ENCODE data around the gene CACNA2D3.

The CACNA2D3 gene

DNA sequence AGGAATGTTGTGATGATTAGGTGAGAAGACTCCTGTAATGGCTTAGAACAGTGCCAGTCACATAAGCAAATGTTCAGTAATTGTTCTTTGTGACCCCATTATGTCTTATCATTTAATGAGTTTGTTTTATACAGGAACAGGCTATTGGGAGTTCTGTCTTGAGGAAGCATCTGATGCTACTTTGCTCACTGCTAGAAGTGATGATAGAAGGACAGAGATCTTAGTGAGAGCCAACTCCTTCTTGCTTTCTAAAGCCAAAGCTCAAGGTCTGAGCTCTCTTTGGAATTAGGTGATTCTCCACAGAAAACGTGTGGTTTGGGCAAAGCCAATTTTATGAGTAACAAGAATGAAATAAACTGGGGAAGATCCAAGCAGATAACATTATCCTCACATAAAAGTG lies 590.7 kb downstream of the CACNA2D3 start:
- DNase-seq = no peak

DNA sequence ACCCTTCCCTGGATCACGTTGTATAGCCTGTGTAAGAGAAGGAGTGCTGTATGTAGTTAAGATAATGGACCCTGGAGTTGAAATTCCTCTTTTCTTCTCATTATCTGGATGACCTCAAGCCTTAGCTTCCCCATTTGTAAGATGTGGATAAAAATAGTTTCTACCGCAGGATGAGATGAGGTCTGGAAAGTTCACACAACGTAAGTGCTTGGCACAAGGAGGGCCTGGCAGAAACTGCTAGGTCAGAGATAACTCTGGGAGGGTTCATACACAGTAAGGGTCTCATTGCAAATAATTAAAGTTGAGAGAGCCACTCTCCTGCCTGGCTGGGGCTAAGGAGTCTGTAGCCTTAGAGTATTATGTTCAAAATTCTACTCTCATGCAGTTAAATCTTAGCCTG lies 591.1 kb downstream of the CACNA2D3 start:
- DNase-seq = no peak

DNA sequence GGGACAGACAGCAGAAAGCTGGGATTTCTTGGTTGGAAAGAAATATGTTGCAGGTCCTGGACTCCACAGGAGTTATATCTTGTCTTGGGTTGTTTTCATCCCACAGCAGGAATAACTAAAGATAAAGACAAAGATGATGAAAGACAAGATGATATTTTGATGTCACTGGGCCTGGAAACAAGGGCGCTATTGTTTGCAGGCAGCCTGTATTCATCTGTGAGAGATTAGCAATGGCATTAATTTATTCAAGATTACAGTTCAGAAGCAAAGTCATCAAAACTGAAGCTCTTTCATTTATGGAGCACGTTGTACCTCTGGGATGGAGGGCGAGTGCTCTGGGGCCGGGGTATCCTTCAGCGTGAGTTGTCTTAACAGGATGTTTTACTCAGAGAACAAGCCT lies 591.7 kb downstream of the CACNA2D3 start:
- no peak for DNase-seq

DNA sequence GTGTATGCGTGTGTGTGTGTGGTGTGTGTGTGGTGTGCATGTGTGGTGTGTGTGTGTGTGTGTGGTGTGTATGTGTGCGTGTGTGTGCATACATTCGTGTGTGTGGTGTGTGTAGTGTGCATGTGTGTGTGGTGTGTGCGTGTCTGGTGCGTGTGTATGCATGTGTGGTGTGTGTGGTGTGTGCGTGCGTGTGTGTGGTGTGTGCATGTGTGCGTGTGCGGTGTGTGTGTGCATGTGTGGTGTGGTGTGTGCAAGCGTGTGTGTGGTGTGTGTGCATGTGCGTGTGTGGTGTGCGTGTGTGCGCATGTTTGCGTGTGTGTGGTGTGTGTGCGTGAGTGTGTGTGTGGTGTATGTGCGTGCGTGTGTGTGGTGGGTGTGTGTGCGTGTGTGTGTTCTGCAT lies 595.2 kb downstream of the CACNA2D3 start:
- no peak for DNase-seq

DNA sequence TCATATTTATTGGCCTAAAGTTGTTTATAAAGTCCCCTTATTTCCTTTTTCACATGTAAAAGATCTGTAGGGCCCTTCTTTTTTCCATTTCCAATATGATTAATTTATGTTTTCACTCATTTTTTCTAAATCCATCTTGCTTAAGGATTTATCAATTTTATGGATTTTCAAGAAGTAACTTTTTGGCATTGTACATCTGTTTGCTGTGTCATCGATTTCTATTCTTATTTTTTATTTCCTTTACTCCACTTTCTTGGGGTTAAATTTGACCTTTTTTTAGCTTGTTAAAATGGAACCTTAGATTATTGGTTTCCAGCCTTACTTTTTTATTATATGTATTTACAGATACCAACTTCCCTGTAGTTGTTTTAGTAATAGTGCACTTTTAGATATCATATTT lies 597.6 kb downstream of the CACNA2D3 start:
- DNase-seq = no peak

GRCh38 chr3:54720604-54721003 lies 598.3 kb downstream of the CACNA2D3 start:
- DNase-seq = no peak

- no peak for DNase-seq
Measured at GRCh38 chr3:54731732-54732445, 609.5 kb downstream of the CACNA2D3 start.

DNA sequence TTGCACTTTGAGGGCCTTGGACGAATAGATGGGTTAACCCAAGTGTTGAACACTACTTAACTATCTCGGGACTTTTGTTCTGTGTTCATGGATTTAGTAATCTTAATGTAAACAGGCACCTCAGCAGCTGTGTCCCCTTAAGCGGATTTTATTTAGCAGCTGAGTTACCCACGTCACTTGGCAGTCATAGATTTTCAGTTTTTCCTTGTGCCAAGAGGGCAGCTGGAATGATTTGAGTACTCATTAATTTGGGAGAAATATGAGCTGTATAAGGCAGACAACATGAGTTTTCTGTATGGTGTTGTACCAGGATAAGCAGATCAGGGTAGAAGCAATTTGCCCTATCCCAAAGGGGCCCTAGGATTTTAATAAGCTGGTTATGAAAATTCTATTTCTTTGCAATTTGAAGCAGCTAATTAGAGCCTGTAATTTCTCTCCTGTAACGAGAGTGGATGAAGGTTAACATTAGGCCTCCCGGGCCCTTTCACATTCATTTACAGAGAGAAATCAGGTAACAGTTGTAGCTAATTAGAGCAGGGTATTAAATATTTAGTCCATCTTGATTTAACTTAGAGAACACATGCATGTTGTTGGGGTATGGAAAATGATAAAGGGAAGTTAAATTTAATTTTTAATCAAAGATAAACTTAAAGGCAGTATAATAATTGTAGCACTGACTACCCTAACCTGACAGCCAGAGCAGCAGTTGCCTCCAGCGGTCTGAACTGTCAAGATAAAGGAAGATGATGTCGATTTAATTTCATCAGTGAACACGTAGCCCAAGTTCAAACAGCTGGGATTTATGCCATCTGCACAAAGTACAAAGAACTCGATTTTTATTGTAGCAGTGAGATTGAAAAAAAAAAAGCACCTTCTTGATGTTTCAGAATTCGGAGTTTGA lies 611.0 kb downstream of the CACNA2D3 start:
- DNase-seq = no peak

DNA sequence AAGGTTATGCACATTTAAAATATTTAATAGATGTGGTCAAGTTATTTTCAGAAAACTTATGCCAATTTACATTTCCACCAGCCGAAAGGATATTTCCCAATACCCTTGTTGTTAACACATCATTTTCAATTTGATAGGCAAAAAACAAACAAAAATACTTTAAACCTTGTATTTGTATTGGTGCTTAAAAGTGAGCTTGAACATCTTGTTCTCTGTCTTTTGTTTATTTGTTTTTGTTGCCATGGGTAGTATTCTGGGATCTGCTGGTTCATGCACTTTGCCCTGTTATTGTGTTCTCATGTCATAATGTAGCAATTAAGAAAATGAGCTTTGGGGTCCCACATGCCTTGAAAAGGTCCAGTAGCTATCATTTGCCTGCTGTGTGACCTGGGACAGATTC lies 614.1 kb downstream of the CACNA2D3 start:
- DNase-seq = no peak

GRCh38 chr3:54743755-54744154 lies 621.4 kb downstream of the CACNA2D3 start:
- no peak for DNase-seq

DNA sequence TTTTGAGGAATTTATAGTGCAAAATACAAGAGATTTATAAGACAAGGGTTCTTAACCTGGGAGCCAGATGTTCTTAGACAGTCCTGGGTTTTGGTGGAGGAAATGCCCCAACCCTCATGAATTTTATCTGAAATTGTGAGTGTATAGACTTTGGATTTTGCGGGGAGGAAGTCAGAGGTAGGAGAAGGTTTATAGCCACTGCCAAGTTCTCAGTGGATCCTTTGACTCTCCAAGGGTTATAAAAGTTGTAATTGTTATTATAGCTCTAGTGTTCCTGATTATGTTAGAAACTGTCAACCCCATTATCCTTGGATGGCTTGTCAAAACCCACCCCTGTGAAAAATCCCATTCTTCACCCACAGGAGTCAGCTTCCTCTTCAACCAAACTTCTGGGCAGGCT lies 621.9 kb downstream of the CACNA2D3 start:
- no peak for DNase-seq

- DNase-seq = no peak
Measured at GRCh38 chr3:54745843-54746242, 623.5 kb downstream of the CACNA2D3 start.

DNA sequence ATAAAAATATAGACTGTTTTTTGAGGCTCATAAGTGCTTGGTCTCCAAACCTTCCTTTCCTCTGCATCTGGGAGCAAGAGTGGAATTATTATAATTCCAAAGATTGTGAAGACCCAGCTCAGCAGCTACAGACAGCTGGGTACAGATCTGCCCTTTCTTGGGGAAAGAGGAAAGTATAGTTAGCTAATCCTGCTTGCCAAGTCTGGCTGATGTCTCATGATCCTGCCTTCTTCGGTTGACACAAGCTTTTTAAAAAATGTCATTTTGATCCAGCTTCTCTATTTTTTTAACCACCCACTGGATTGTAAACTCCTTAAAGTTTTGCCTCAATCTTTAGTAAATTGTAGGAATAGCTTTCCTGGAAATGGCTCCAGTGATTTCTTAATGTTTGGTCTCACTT lies 624.4 kb downstream of the CACNA2D3 start:
- no peak for DNase-seq

DNA sequence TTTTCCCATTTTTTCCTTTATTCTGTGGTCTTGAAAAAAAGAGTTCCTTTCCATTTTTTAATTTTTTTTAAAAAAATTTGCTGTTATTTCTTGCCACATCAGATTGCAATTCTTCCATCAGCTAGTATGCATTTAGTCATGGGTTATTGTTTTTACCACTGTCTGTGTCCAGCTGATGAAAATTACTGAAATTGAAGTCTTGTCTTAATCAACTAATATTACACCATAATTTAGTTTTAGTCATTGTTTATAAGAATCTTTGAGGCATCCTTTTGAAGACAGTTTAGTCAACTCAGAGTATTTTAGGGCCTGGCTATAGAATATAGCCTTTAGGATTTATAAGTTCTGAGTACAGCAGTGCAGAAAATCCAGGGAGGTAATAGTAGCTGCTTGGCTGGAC lies 633.4 kb downstream of the CACNA2D3 start:
- DNase-seq = no peak

DNA sequence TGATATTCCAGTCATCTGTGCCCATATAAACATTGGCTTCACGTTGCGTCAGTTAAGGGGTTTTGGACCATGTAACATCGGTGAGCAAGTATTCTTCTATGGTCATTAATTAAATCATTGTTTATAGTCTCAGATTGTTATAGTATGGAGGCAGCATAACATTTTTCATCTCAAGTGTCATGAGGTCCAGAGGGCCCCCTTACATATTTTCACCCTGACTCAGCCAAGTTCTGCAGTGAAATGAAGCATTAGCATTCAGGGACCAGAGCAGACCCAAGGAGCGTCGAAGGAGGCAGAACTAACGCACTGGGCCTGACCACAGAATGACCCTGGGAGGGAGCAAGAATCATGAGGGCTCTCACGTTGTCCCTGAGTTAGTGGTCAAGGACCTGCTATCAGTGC lies 634.0 kb downstream of the CACNA2D3 start:
- DNase-seq = no peak

GRCh38 chr3:54758461-54758860 lies 636.1 kb downstream of the CACNA2D3 start:
- DNase-seq = no peak

GRCh38 chr3:54759166-54759565 lies 636.8 kb downstream of the CACNA2D3 start:
- no peak for DNase-seq

DNA sequence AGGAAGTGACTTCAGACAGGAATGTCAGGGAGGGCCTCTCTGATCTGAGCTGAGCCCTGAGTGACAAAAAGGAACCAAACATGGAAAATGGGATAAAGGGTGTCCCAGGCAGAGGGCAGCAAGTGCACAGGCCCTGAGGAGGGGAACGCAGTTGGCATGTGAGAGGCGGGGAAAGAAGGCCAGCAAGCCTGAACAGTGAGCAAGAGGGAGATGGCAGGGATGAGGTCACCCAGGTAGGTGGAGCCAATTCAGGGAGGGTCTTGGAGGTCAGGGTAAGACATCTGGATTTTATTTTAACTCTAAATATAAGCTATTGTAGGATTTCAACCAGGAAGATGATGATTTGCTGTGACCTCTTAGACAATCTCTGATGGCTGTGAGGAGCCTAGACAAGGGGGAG lies 637.8 kb downstream of the CACNA2D3 start:
- no peak for DNase-seq

DNA sequence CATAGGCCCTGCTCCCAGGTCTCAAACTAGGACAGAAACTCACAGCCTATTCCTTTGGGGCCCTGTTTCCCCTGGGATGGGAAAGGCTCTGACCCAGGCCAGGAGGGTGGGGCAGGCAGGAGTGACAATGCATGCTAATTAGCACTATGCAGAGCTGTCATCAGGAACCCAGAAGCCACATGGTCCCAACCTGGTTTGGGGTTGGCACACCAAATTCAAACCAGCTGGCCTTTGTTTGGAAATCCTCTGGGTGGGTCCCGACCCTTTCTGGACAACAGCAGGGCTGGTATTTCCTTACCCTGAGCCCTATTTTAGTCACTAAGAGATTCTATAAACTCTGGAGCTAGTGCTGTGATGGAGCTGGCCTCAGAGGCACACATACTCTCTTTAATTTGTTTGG lies 639.3 kb downstream of the CACNA2D3 start:
- no peak for DNase-seq

GRCh38 chr3:54764911-54765310 lies 642.6 kb downstream of the CACNA2D3 start:
- no peak for DNase-seq

DNA sequence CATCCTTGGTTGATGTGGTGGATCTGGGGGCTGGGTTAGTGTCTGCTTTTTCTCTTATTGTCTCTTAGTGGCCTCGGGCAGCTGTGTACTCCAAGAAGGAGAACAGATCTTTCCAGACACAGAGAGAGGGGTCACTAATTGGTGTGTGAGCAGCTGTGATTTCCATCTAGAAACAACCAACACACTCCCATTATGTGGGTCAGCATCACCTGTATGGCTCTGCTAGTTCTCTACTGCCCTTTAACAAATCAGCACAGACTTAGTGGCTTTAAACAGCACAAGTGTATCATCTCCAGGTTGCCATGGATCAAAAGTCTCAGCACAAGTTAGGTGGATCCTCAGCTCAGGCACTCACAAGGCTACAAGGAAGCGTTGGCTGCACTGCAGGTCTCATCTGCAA lies 648.7 kb downstream of the CACNA2D3 start:
- DNase-seq = no peak

DNA sequence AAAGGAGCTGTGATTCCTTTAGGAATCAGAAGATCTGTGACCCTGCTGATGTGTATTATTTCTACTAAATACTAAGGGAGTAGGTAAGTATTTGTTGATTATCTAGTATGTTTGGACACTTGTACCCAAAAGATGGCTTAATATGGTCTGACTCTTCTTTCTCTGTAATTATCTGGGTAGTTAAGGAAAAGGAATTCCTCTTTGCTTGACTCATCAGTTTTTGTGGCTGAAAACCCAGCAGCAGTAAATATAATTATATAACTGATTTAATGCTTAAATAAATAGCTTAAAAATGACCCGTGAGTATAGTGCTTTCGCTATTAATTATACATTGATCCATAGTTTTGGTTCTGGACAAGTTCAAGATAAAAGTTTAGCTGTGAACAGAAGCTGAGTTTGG lies 649.7 kb downstream of the CACNA2D3 start:
- DNase-seq = no peak

DNA sequence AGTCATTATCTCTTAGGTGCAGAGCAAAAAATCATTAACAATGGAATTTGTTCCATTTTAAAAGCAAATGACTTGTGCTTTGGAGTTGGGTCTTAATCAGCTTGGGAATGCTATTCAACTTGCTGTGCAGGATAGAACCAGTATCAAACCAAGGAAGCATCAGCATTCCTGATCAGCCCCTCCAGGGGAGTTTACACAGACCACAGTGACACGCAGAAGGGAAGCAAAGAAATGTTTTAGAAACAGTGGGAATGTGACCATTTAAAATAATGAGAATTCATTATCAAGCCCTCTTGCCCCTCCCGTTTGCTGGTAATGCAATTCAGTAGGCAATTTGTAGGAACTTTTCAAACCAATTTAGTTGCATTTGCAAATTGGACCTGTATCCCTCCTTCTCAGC lies 650.4 kb downstream of the CACNA2D3 start:
- no peak for DNase-seq

DNA sequence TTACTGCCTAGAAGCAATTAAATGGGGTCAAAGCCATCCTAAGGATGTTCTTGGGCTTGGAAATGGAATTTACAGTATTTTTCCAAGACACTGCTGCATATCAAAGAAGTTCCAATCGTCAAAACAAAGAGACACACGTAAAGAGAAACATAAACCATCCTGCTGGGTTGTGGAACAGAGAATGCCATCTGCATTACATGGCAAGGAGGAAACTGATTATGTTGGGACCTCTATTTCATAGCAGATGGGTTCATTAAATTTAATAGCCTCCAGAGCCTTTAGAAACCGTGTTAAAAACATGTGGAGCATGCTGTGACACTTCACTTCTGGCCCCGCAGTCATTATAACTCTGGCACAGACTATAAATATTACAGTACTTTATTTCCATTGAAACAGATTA lies 650.9 kb downstream of the CACNA2D3 start:
- no peak for DNase-seq

DNA sequence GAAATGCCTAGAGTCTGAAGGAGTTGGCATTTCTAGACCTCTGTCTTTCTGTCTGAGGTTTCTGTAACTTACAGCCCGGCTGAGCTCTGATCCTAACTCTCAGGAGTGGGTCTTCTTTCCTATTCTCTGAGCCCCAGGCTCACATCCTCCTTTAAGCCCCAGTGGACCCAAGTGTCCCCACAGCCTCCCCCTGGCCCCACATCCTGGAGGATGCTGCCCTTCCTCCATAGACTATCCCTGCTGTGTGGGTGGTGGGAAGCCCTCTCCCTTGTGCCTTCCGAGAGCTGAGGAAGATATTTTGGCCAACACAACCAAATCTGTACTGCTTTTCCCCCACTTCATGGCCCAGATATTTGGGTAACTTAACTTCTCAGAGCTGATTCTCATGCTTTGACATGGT lies 654.2 kb downstream of the CACNA2D3 start:
- no peak for DNase-seq
